BE2C (cell line): ENCODE data around the gene TNPO1.

Experiments used
- DNase-seq: peaks from one replicate; pipeline ENCODE4 v3.0.0-alpha.2; 2020
- H3K27me3 ChIP-seq: fragments of 250-450 bp; sonication (Bioruptor Pico); 2 replicates; pipeline ENCODE4 v1.5.1; 2020; ENCODE audit warnings: mild to moderate bottlenecking
- H3K36me3 ChIP-seq: fragments of 250-450 bp; sonication (Bioruptor Pico); 2 replicates; pipeline ENCODE4 v1.5.1; 2020; ENCODE audit warnings: mild to moderate bottlenecking
- H3K4me1 ChIP-seq: fragments of 250-450 bp; sonication (Bioruptor Pico); 2 replicates; pipeline ENCODE4 v1.5.1; 2020
- H3K4me3 ChIP-seq: 2 replicates; pipeline ENCODE4 v1.5.1; 2011; ENCODE audit warnings: low read depth, low read length
- H3K9me3 ChIP-seq: fragments of 250-450 bp; sonication (Bioruptor Pico); 2 replicates; pipeline ENCODE4 v1.5.1; 2020
- CTCF ChIP-seq: IDR thresholded peaks from 2 replicates; pipeline ENCODE4 v1.5.1; 2012; ENCODE audit warnings: mild to moderate bottlenecking, low read depth, low read length

TNPO1 gene

GRCh38 chr5:72815580-72816283, 729 bp upstream of the TNPO1 start:
- H3K4me3 ChIP-seq = peak overlapping the region; percentile 82
- TF ChIP-seq CTCF = no peak
- no peaks in the 10 kb centered on the region for H3K36me3 ChIP-seq
- no peaks in the 10 kb centered on the region for H3K9me3 ChIP-seq
- DNase-seq = no peak
- H3K4me1 ChIP-seq = 0 out of 2 replicates have a peak, but pooled peaks cover 2% of the 10 kb centered on the region
- no peaks in the 10 kb centered on the region for H3K27me3 ChIP-seq

DNA sequence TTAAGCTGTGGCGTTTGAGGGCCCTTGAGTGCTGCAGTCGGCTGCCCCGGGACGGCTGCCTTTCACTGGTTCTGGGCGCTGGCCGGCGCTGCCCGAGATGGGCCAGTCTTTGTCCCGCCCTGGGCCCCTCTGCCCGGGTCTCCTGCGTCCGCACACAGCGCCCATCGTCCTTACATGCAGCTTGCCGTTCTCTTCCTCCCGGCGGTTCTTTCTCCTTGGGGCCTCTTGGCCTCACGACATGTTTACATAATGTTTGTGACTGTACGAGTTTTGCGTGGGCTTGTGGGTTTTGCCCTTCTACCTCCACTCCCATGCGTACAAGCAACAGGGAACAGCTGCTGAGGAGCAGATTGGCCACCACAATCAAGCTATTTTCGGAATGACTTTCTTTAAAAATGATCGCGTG, 618 bp downstream of the TNPO1 start:
- no peak for TF ChIP-seq CTCF
- Histone ChIP-seq H3K27me3 (no peaks in the 10 kb centered on the region), H3K4me3 (peak overlapping the region; percentile 82), H3K4me1 (0 out of 2 replicates have a peak, but pooled peaks cover 2% of the 10 kb centered on the region), H3K9me3 (no peaks in the 10 kb centered on the region), H3K36me3 (no peaks in the 10 kb centered on the region)
- DNase-seq = peak; percentile 61

- Histone ChIP-seq H3K27me3 (no peaks in the 10 kb centered on the region), H3K4me1 (0 out of 2 replicates have a peak, but pooled peaks cover 2% of the 10 kb centered on the region), H3K4me3 (peak overlapping the region; percentile 82), H3K36me3 (no peaks in the 10 kb centered on the region), H3K9me3 (no peaks in the 10 kb centered on the region)
- no peak for TF ChIP-seq CTCF
- no peak for DNase-seq
Observed at GRCh38 chr5:72817671-72818266, 1.3 kb downstream of the TNPO1 start.

DNA sequence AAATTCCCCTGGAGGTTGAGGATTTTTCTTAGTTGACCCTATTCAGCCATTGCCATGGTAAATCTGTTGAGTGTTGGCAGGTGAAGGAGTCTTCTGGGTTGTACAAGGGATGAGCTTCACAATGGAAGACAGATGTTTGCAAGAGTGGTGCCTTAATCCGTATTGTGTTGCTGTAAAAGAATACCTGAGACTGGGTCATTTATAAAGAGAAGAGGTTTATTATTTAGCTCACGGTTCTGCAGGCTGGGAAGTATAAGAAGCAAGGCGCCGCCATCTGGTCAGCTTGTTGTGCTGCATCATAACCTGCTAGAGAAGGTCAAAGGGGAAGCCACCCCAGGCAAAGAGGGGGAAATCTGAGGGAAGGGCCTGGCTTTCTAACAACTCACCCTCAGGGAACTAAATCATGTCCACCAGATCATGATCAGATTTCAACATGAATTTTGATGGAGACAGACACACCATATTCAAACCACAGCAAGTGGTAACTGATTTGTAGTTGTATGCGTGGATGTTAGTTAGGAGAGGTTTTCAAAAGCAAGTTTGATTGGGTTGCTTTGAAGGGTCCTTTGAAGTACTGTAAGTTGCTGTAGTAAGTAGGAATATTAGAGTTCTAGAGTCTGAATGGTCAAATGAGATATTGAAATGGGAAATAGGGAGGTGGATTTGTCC, 2.5 kb downstream of the TNPO1 start:
- Histone ChIP-seq H3K36me3 (no peaks in the 10 kb centered on the region), H3K27me3 (no peaks in the 10 kb centered on the region), H3K9me3 (no peaks in the 10 kb centered on the region), H3K4me3 (peak overlapping the region; percentile 82), H3K4me1 (0 out of 2 replicates have a peak, but pooled peaks cover 2% of the 10 kb centered on the region)
- peak; percentile 79 for DNase-seq
- peak; percentile 95 for TF ChIP-seq CTCF

DNA sequence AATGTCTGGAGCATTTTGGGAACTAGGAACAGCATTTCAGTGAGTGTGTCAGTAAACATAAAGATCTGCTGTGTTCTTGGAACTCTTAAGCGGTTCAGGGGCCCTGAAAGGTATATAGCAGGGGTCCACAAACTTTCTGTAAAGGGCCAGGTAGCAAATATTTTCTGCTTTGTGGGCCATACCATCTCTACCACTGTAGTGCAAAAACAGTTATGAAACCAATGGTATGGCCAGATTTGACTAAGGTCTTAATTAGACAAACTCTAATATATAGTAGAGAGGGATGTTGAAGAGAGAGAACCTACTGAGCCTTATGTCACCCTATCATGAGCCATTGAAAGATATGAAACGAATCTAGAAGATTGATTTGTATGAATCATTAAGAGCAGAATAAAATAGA, 5.3 kb downstream of the TNPO1 start:
- TF ChIP-seq CTCF = no peak
- no peak overlapping the region for H3K4me3 ChIP-seq
- DNase-seq = no peak
- no peaks in the 10 kb centered on the region for H3K9me3 ChIP-seq
- no peaks in the 10 kb centered on the region for H3K27me3 ChIP-seq
- no peaks in the 10 kb centered on the region for H3K4me1 ChIP-seq
- H3K36me3 ChIP-seq = peaks cover 5% of the 10 kb centered on the region; the same call in 1 of the 2 replicates

DNA sequence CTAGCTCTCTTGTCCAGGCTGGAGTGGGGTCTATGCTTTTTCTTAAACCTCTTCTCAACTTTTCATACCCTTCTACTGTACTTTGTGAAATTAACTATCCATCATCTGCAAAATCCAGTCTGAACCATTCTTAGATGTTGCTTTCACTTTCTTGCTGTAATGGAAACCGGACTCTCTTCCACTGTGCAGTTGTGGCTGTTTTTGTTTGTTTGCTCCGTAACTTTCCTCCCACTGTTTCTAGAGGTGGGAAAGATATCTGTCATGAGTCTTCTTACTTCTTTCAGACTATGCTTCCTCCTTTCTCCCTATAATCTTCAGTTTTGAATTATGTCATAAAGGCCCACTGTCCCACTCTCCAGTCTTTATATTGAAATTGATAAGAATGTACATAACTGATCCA, 6.5 kb downstream of the TNPO1 start:
- Histone ChIP-seq H3K4me1 (peaks cover 3% of the 10 kb centered on the region; the same call in 1 of the 2 replicates), H3K36me3 (peaks cover 5% of the 10 kb centered on the region; the same call in 1 of the 2 replicates), H3K9me3 (no peaks in the 10 kb centered on the region), H3K27me3 (no peaks in the 10 kb centered on the region), H3K4me3 (no peak overlapping the region)
- no peak for TF ChIP-seq CTCF
- no peak for DNase-seq
